K562 (cell line): ENCODE results near the gene DAGLB. TPM values are rescaled to one million over a fixed set of nuclear protein-coding genes. Genes with fewer than 3 reads are reported as not detected.
A peak's percentile ranks its signal among the peaks of the same experiment; 100 is the strongest.

Source experiments
- ATAC-seq: fragments of 200-7000 bp; cut with Tn5 transposase; 3 replicates; pipeline ENCODE4 v1.9.1; 2020; ENCODE audit warnings: moderate library complexity
- BruUV-seq: library from RNA; stranded (reverse); fragments of 400-500 nt; replicated peaks from 2 replicates; lab custom pipeline; 2021; lab: Mats Ljungman, UMichigan
- CTCF ChIA-PET: fragments of 300-600 bp; formaldehyde crosslinking; extraction: SDS; loops from one replicate; lab custom pipeline; 2021; ENCODE audit warnings: low intra/inter-chr PET ratio; lab: Yijun Ruan, JAX
- POLR2A ChIA-PET: fragments of 300-600, 350-650 bp; sonication (Branson Sonifier 250); formaldehyde crosslinking; extraction: SDS; loops from one replicate; lab custom pipeline; 2021; ENCODE audit warnings: antibody characterized with exemption, inconsistent platforms; lab: Yijun Ruan, JAX
- DNase-seq, 4 experiments: peaks; one replicate each; pipeline versions ENCODE4 v3.0.0 to v3.0.0-alpha.2; 2011 to 2018; ENCODE audit warnings: low spot score in 3 of 4, mixed read lengths in 3 of 4; ENCODE audit errors: extremely low read depth in 1 of 4
- FAIRE-seq: peaks from 2 replicates; lab custom pipeline; 2011; peaks lifted over from hg19 to GRCh38; lab: Jason Lieb, UNC
- H2AFZ ChIP-seq: 2 replicates; pipeline ENCODE4 v1.6.0; 2011; ENCODE audit warnings: low read depth, low read length, control low read depth, inconsistent platforms
- H3K27ac ChIP-seq: fragments of 200-600 bp; 3 replicates; pipeline ENCODE4 v1.8.0; 2011; ENCODE audit warnings: low read depth, mild to moderate bottlenecking, control low read depth, inconsistent platforms, low read length, moderate library complexity, mixed read lengths; ENCODE audit errors: extremely low read depth
- H3K27me3 ChIP-seq, 2 experiments: fragments of 300-600 bp in 1 of 2; 2 replicates in 1 of 2; 3 replicates in 1 of 2; pipeline versions ENCODE4 v1.6.0 to v1.8.0; 2011; ENCODE audit warnings: inconsistent platforms in 2 of 2, low read length in 2 of 2, mild to moderate bottlenecking in 1 of 2, mixed read lengths in 1 of 2, moderate library complexity in 1 of 2; ENCODE audit not compliant: control insufficient read depth in 2 of 2, insufficient read depth in 2 of 2
- H3K36me3 ChIP-seq: fragments of 300-600 bp; 3 replicates; pipeline ENCODE4 v1.8.0; 2011; ENCODE audit warnings: mild to moderate bottlenecking, low read length, inconsistent platforms; ENCODE audit not compliant: control insufficient read depth, insufficient read depth
- H3K4me1 ChIP-seq, 2 experiments: fragments of 200-600 bp in 1 of 2; replicated peaks in 1 of 2; 2 replicates in 1 of 2; 3 replicates in 1 of 2; pipeline versions ENCODE4 v1.5.1 to v1.8.0; 2011; ENCODE audit warnings: inconsistent platforms in 2 of 2, low read length in 2 of 2, mild to moderate bottlenecking in 1 of 2, mixed read lengths in 1 of 2, moderate library complexity in 1 of 2; ENCODE audit not compliant: control insufficient read depth in 2 of 2, insufficient read depth in 2 of 2
- H3K4me2 ChIP-seq: 2 replicates; pipeline ENCODE4 v1.6.1; 2011; ENCODE audit warnings: low read length, control low read depth, inconsistent platforms, mixed read lengths; ENCODE audit not compliant: insufficient read depth
- H3K4me3 ChIP-seq: fragments of 200-600 bp; sonication (generic), shearing (Covaris generic); 2 replicates; pipeline ENCODE4 v1.5.1; 2016; ENCODE audit warnings: control low read depth, inconsistent platforms
- H3K79me2 ChIP-seq: fragments of 200-600 bp; 3 replicates; pipeline ENCODE4 v1.8.0; 2011; ENCODE audit warnings: low read length, inconsistent platforms; ENCODE audit not compliant: control insufficient read depth, insufficient read depth
- H3K9ac ChIP-seq, 2 experiments: 2 replicates each; pipeline versions ENCODE4 v1.6.0 to v1.6.1; 2011; ENCODE audit warnings: low read depth in 2 of 2, low read length in 2 of 2, control low read depth in 1 of 2, inconsistent platforms in 1 of 2, mild to moderate bottlenecking in 1 of 2, mixed read lengths in 1 of 2; ENCODE audit not compliant: insufficient read depth in 1 of 2
- H3K9me1 ChIP-seq: one replicate; pipeline ENCODE4 v1.6.0; 2011; ENCODE audit warnings: inconsistent platforms, mild to moderate bottlenecking, low read length, moderate library complexity; ENCODE audit not compliant: control insufficient read depth, insufficient read depth
- H3K9me3 ChIP-seq: replicated peaks from 2 replicates; pipeline ENCODE4 v1.5.1; 2011; ENCODE audit warnings: low read depth, low read length, inconsistent platforms; ENCODE audit not compliant: control insufficient read depth, insufficient read depth
- H4K20me1 ChIP-seq: replicated peaks from 2 replicates; pipeline ENCODE4 v1.6.1; 2011; ENCODE audit warnings: low read length, inconsistent platforms, mixed read lengths; ENCODE audit not compliant: control insufficient read depth, insufficient read depth
- ATF2 ChIP-seq: sonication (generic); formaldehyde crosslinking; IDR thresholded peaks from 2 replicates; pipeline ENCODE4 v1.8.1; 2022; ENCODE audit warnings: missing genetic modification reagents
- CTBP1 ChIP-seq: fragments of 450-650 bp; IDR thresholded peaks from 2 replicates; pipeline ENCODE4 v1.6.1; 2016; ENCODE audit warnings: borderline replicate concordance
- E2F8 ChIP-seq: fragments of 450-650 bp; IDR thresholded peaks from 2 replicates; pipeline ENCODE4 v1.7.1; 2018; ENCODE audit warnings: mild to moderate bottlenecking, low read depth; ENCODE audit not compliant: partially characterized antibody
- MAX ChIP-seq: sonication (generic); formaldehyde crosslinking; IDR thresholded peaks from 2 replicates; pipeline ENCODE4 v1.9.0; 2022; ENCODE audit warnings: mild to moderate bottlenecking, missing genetic modification reagents
- MYNN ChIP-seq, 2 experiments: sonication (generic); formaldehyde crosslinking in 1 of 2; IDR thresholded peaks; 2 replicates each; pipeline versions ENCODE4 v1.5.0 to v1.6.1; 2016 to 2020; ENCODE audit warnings: antibody characterized with exemption in 1 of 2, missing genetic modification reagents in 1 of 2
- NFATC3 ChIP-seq: fragments of 450-650 bp; IDR thresholded peaks from 2 replicates; pipeline ENCODE4 v1.6.1; 2017; ENCODE audit warnings: mild to moderate bottlenecking
- NFRKB ChIP-seq: fragments of 450-650 bp; IDR thresholded peaks from 2 replicates; pipeline ENCODE4 v1.6.1; 2016; ENCODE audit warnings: low read depth
- NR4A1 ChIP-seq, 2 experiments: fragments of 250-450 bp in 1 of 2; fragments of 450-650 bp in 1 of 2; sonication (Bioruptor Pico) in 1 of 2; IDR thresholded peaks; 2 replicates each; pipeline versions ENCODE4 v1.4.0 to v1.6.1; 2016 to 2020; ENCODE audit warnings: mild to moderate bottlenecking in 2 of 2, missing compliant biosample characterization in 1 of 2, missing genetic modification characterization in 1 of 2, moderate library complexity in 1 of 2
- POLR2AphosphoS2 ChIP-seq: IDR thresholded peaks from 2 replicates; pipeline ENCODE4 v1.6.1; 2012; ENCODE audit warnings: low read length, improper control_type of control experiment
- POLR2B ChIP-seq: fragments of 450-650 bp; IDR thresholded peaks from 2 replicates; pipeline ENCODE4 v1.6.1; 2018; ENCODE audit warnings: low read depth; ENCODE audit not compliant: partially characterized antibody
- SUPT5H ChIP-seq: fragments of 450-650 bp; IDR thresholded peaks from 2 replicates; pipeline ENCODE4 v1.6.1; 2016
- ZNF165 ChIP-seq: fragments of 250-450 bp; sonication (Bioruptor Pico); IDR thresholded peaks from 2 replicates; pipeline ENCODE4 v1.4.0; 2020; ENCODE audit warnings: borderline replicate concordance
- ZNF408 ChIP-seq: fragments of 250-450 bp; sonication (Bioruptor Pico); IDR thresholded peaks from 2 replicates; pipeline ENCODE4 v1.4.0; 2020; ENCODE audit warnings: low read depth, mild to moderate bottlenecking, moderate library complexity
- ZNF507 ChIP-seq: conservative IDR thresholded peaks from 2 replicates; pipeline ENCODE4 v1.6.1; 2017; ENCODE audit warnings: missing genetic modification characterization, missing compliant biosample characterization
- ZNF57 ChIP-seq: fragments of 450-650 bp; formaldehyde crosslinking; IDR thresholded peaks from 2 replicates; pipeline ENCODE4 v1.4.0; 2020; ENCODE audit warnings: mild to moderate bottlenecking, moderate library complexity
- WGBS: fragments of 100-300 bp; shearing (Covaris generic); methylation state at CpG from one replicate; pipeline ENCODE4 v1.1.6; 2016; ENCODE audit warnings: low coverage, mixed read lengths; ENCODE audit not compliant: insufficient coverage; ENCODE audit errors: missing lambda C conversion rate; 5-methylcytosine and 5-hydroxymethylcytosine counted together
- in situ Hi-C: fragments of 300-500 bp; cut with MboI; formaldehyde crosslinking; loops from 4 replicates; pipeline ENCODE4 v1.15.0; 2018; ENCODE audit warnings: inconsistent platforms, mixed read lengths
- intact Hi-C: fragments of 100-400 bp; cut with micrococcal nuclease; formaldehyde crosslinking; loops from 2 replicates; pipeline ENCODE4 v1.14.2; 2022
- polyA plus RNA-seq, 8 experiments: library from polyadenylated mRNA; depleted of rRNA in 4 of 8; stranded (reverse) in 5 of 8; unstranded in 3 of 8; fragments of >200 nt; fragmentation: Nextera tagmentation in 2 of 8; fragmentation: Illumina TruSeq in 1 of 8; extraction: Ambion mirVana in 2 of 8; extraction: Trizol in 1 of 8; gene quantifications; 2 replicates each; pipeline versions ENCODE4 v1.2.1 to v1.2.3, GENCODE V29; 2011 to 2014; ENCODE audit warnings: inconsistent platforms in 1 of 8, missing spikeins in 1 of 8
- total RNA-seq, 7 experiments: library from RNA; depleted of rRNA in 6 of 7; stranded (reverse); fragments of >200 nt in 6 of 7; fragmentation: Illumina TruSeq in 2 of 7; extraction: Trizol in 2 of 7; gene quantifications; 2 replicates each; pipeline versions ENCODE4 v1.2.1 to v1.2.3, GENCODE V29; 2011 to 2021; ENCODE audit warnings: low replicate concordance in 1 of 7
- TF ChIP-seq, protein P1 (sequence below): fragments of 250-450 bp; sonication (Bioruptor Pico); IDR thresholded peaks from 2 replicates; pipeline ENCODE4 v1.5.0; 2020; ENCODE audit warnings: mild to moderate bottlenecking, borderline replicate concordance

Gene DAGLB
- total and polyA plus RNA-seq, 9 of the 15 experiments (the other 6 are each of a cell fraction or from before 2014, with no cell fraction given), result 0.92 to 16.4 (median 9.3) TPM

DNA sequence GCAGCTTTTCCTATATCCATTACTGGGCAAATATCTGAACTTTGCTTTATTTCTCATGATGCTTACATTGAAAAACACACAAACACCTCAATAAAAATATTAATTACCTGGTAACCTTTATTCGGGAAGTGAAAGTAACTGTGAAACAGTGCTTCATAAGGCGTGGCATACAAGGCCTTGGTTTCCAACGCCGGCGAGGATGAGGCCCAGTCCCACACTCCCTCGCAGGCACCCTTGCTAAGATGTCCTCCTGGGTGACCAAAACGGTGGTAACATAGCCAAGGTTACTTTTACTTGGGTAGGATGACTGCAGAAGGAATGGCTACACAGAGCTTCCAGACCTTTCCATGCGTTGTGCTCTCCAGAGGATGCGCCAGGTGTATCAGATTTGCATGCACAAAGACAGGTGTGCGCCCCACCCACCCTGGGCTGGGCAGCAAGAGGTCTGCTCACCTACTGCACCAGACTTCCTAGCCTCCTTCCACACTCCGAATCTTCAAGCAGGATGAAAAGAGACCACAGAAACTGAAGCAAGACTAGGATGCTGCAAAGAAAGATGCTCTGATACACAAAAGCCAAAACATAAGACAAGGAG is 13.3 kb upstream of the DAGLB start:
- DNase-seq (no peak), ATAC-seq (no peak), FAIRE-seq (no peak)
- intact Hi-C loops (no loop called here), in situ Hi-C loops (no loop called here)
- Histone ChIP-seq H3K4me3 (no peak overlapping the region), H3K4me2 (no peak overlapping the region), H3K4me1 (no peaks in the 10 kb centered on the region), H2AFZ (no peak overlapping the region), H3K79me2 (no peaks in the 10 kb centered on the region), H4K20me1 (peaks cover 5% of the 10 kb centered on the region), H3K9me1 (no peaks in the 10 kb centered on the region), H3K27ac (no peak overlapping the region), H3K36me3 (peaks cover 40% of the 10 kb centered on the region), H3K9me3 (no peaks in the 10 kb centered on the region), H3K9ac (no peak overlapping the region; a peak in 1 of 4 replicates), H3K27me3 (no peaks in the 10 kb centered on the region)
- BruUV-seq, result no TSS peak
- CTCF ChIA-PET, result interaction anchor here (0.6 kb wide), 1 partner anchor 803 kb away, joined by 3 read pairs; no protein-coding TSS in a partner anchor
- POLR2A ChIA-PET, result interaction anchor here (1.6 kb wide), 1 partner anchor 10 kb away, joined by 4 read pairs; no protein-coding TSS in a partner anchor
- 88% methylated on average over 11 of the region's 11 CpGs for WGBS
- peak; percentile 1 for TF ChIP-seq E2F8
- TF ChIP-seq NFRKB, result no peak
- no peak for TF ChIP-seq ZNF507
- no peak for TF ChIP-seq MAX
- no peak for TF ChIP-seq ZNF408
- no peak for TF ChIP-seq ZNF165
- peak; percentile 41 for TF ChIP-seq POLR2B
- TF ChIP-seq SUPT5H, result peak; percentile 28; the same call in 1 of the 2 replicates
- TF ChIP-seq CTBP1, result peak; percentile 29; the same call in 1 of the 2 replicates
- TF ChIP-seq POLR2AphosphoS2, result 0 out of 2 replicates have a peak, but pooled peaks have one; percentile 2
- no peak for TF ChIP-seq ZNF57 (CRISPR knock-in tag)
- TF ChIP-seq NFATC3, result no peak
- TF ChIP-seq, protein P1, sequence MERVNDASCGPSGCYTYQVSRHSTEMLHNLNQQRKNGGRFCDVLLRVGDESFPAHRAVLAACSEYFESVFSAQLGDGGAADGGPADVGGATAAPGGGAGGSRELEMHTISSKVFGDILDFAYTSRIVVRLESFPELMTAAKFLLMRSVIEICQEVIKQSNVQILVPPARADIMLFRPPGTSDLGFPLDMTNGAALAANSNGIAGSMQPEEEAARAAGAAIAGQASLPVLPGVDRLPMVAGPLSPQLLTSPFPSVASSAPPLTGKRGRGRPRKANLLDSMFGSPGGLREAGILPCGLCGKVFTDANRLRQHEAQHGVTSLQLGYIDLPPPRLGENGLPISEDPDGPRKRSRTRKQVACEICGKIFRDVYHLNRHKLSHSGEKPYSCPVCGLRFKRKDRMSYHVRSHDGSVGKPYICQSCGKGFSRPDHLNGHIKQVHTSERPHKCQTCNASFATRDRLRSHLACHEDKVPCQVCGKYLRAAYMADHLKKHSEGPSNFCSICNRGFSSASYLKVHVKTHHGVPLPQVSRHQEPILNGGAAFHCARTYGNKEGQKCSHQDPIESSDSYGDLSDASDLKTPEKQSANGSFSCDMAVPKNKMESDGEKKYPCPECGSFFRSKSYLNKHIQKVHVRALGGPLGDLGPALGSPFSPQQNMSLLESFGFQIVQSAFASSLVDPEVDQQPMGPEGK, result no peak
- peak; percentile 57; the same call in 1 of the 2 replicates for TF ChIP-seq MYNN (IDR thresholded peaks at IDR 0.05)
- TF ChIP-seq MYNN (CRISPR knock-in tag; IDR thresholded peaks at IDR 0.05), result no peak
- no peak for TF ChIP-seq ATF2
- no peak for TF ChIP-seq NR4A1 (CRISPR knock-in tag; IDR thresholded peaks at IDR 0.05)
- no peak for TF ChIP-seq NR4A1 (tag; IDR thresholded peaks at IDR 0.05)
